Measurements from ENCODE around the gene TCF7.
A peak's percentile ranks its signal among the peaks of the same experiment; 100 is the strongest.

Gene TCF7

DNA sequence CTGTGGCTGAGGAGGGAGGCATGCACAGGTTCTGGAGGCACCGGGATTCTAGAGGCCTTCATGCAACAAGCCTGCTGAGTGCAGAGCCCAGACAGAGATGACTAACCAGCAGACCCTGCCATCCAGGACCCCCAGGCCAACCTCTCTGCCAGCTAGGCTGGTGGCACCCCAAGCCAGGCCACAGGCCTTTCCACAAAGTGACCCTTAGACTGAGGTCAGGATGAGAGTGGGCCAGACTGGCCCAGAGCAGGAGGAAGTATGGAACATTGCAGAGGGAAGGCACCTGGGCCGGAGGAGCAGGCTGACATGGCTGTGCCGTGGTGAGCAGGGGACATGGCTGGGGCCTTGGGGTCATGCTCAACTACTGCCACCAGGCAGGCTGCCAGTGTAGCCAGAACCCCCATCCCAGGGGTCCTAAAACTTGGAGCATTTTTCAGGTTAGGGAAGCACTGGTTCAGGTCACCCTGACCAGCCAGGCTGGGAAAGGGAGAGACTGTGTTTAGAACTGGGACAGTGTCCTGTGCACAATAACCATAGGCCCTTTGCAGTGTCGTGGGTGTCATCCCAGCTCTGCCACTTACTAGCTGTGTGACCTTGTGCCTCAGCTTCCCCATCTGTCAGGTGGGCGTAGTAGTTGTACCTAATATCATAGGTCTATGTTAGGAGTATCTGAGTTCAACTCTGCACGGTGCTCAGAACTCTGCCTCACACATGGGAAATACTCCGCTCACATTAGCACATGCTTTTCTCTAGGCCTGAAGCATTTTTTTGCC, 17.3 kb downstream of the TCF7 start:
- DNase-seq: no peak

DNA sequence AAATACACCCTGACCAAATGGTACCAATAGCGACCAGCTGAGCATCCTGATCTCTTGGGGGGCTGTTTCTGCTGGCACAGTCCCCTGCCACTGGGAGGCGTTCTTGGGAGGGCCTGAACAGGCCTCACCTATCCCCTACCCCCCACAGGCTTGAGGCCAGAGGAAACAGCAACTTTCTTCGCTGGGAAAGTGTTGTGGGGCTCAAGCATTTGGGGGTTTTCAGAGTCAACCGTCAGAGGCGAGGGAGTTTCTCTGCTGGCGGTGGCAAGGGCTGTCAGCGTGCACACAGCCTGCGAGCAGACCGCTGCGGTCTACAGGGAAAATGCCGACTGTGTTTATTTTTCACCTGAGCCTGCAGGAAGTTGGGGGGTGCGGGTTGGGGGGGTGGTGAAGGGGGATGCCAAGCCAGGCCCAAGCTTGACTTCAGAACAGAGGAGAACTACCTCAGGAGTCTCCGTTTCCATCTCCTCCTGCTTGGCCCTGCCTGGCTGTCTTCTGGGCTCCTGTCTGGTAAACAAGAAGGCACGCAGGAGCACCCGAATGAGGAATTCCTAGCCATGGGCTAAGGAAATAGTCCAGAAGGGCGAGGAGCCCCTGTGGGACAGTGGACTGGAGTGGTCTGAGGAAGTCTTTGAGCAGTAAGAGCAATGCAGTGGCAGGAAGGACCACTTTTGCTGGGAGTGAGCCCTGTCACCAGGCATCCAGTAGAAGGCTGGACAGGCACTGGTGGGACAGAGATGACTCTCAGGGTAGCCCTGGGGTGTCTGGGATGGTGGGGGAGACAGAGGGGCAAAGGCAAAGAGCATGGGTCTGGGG, 18.1 kb downstream of the TCF7 start:
- no peak for DNase-seq

GRCh38 chr5:134133188-134133994, 18.9 kb downstream of the TCF7 start:
- no peak for DNase-seq

DNA sequence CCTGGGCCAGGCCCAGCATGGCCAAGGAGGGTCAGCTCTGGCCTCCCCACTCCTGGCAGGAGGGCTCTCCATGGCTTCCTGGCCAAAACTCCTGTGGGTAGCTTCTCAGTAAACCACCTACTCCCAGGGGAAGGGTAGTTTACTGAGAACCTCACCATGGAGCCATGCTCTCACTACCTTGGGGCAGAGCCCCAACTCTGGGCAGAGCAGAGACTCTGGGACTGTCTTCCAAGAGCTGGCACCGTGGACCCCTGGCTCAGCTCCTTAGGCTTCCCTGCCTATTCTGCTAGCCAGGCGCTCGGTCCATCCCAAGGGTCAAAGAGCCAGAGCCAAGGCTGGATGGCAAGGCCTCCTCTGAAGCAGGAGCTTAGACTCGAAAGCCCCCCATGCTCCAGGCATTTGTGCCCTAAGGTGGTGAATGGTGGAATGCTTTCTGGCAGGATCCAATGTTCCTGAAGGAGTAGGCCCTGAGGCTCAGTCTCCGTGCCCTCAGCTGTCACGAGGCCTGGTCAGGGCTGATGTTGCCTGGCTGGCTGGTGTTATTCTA, 19.6 kb downstream of the TCF7 start:
- DNase-seq: no peak

DNA sequence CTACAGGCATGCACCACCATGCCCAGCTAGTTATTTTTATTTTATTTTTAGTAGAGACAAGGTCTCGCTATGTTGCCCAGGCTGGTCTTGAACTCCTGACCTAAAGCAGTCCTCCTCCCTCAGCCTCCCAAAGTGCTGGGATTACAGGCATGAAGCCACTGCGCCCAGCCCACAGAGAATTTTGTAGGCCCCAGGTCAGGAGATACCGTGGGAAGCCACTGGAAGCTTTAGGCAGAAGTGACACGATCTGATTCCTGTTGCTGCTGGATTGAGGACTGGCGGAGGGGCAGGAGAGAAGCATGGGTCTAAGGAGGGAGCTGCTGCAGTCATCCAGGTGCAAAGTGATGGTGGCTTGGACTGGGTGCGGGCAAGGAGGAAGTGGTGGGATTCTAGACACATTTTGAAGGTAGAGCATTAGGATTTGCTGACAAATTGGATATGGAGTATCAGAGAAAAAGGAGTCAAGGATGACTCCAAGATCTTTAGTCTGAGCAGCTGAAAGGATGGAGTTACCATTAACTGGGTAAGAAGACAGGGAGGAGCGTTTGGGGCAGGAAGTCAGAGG, 20.7 kb downstream of the TCF7 start:
- DNase-seq: no peak

GRCh38 chr5:134136221-134136631, 21.7 kb downstream of the TCF7 start:
- no peak for DNase-seq

DNA sequence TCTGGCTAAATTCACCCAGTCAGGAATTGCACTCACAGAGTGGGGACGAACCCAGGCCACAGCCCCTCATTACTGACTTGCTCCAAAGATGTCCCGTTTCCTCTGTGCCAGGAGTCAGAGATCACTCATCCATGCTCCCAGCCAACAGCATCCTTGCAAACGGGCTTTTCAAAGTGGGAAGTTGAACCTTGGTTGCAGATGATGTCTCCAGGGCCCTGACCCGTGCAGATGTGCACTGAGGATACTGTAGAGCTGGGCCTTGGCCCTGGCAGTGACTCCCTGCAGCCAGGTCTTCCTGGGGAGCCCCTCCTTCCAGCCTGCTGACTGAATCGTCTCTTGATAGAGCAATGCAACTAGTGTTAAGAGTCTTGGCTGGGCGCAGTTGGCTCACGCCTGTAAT, 22.3 kb downstream of the TCF7 start:
- no peak for DNase-seq

GRCh38 chr5:134138416-134139376, 24.2 kb downstream of the TCF7 start:
- DNase-seq: peak; percentile 27

GRCh38 chr5:134139377-134139851, 24.9 kb downstream of the TCF7 start:
- no peak for DNase-seq

GRCh38 chr5:134139891-134140469, 25.5 kb downstream of the TCF7 start:
- no peak for DNase-seq

DNA sequence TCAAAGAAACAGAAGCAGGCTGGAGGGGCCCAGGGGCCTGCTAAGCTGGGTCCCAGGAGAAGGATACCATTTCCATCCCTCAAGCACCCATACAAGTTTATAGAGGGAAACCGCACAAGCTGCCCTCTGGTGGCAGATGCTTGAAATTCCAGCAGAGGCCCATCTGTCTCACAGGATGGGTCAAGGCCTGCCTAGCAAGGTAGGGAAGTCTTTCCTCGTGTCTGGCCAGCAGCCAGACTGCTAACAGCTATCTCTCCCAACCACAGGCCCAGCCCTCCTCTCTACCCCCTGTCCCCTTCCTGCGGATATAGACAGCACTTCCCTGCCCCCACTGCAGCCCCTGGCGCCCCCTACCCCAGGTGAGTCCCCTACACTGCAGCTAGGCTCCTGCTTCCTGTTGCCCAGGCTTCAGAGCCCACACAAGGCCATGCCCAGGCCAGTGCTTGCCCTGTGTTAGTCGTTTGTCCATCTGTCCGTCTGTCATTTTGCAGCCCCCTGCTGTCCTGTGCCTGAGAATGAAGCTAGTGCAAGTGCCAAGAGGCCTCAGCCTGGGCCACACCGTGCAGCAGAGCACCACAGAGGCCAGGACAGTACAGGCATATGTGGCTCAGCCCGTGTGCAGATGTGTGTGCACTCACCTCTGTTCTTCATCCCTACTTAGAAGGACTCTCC, 26.2 kb downstream of the TCF7 start:
- peak; percentile 22 for DNase-seq

- no peak for DNase-seq
These were observed 27.0 kb downstream of the TCF7 start for GRCh38 chr5:134141331-134142050.

GRCh38 chr5:134142052-134142451, 27.6 kb downstream of the TCF7 start:
- DNase-seq: no peak

- no peak for DNase-seq
These were observed 28.3 kb downstream of the TCF7 start for GRCh38 chr5:134142806-134143205.

GRCh38 chr5:134143431-134143830, 28.9 kb downstream of the TCF7 start:
- DNase-seq: no peak

GRCh38 chr5:134143944-134144941, 29.8 kb downstream of the TCF7 start:
- DNase-seq: no peak

GRCh38 chr5:134145041-134145757, 30.7 kb downstream of the TCF7 start:
- no peak for DNase-seq

All from NK-92 treated with Interleukin-12 subunit alpha and Interleukin-12 subunit beta, amount 100 ng/mL, for 24 hours (cell line).